Adrenal gland (tissue), 5 donors: ENCODE data around the gene LRRC73.

Experiments used
- POLR2A ChIP-seq, 2 donors: fragments of 450-650 bp; IDR thresholded peaks; one replicate each; pipeline ENCODE4 v1.6.1; 2017; ENCODE audit warnings: antibody characterized with exemption in 2 of 2, mild to moderate bottlenecking in 2 of 2, moderate library complexity in 1 of 2
- TF ChIP-seq, protein P1 (sequence below), 6 experiments: fragments of 450-650 bp in 4 of 6; fragments of 200-600 bp in 2 of 6; sonication (generic) in 1 of 6; IDR thresholded peaks; 1 replicate in 5 of 6; 2 replicates in 1 of 6; pipeline versions ENCODE4 v1.5.1 to v1.8.0; 2016 to 2021; ENCODE audit warnings: antibody characterized with exemption in 6 of 6, mild to moderate bottlenecking in 2 of 6, moderate library complexity in 1 of 6
- donor health status: DM: no; HTN: no; CAD: no.

DNA sequence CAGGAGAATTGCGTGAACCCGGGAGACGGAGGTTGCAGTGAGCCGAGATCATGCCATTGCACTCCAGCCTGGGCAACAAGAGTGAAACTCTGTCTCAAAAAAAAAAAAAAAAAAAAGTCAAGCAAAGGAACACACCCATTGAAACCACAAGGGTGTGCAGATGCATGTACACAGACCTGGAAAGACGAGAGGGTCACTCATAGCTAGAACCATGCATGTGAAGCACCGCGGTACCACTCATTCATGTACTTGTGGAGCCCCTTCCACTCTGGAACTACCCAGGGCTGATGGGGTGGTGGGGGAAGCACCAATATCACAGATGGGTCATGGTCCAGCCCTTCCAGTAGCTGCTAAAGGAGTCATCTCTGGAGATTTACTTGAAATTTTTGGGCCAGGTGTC lies 40.2 kb downstream of the LRRC73 start:
- TF ChIP-seq, protein P1, sequence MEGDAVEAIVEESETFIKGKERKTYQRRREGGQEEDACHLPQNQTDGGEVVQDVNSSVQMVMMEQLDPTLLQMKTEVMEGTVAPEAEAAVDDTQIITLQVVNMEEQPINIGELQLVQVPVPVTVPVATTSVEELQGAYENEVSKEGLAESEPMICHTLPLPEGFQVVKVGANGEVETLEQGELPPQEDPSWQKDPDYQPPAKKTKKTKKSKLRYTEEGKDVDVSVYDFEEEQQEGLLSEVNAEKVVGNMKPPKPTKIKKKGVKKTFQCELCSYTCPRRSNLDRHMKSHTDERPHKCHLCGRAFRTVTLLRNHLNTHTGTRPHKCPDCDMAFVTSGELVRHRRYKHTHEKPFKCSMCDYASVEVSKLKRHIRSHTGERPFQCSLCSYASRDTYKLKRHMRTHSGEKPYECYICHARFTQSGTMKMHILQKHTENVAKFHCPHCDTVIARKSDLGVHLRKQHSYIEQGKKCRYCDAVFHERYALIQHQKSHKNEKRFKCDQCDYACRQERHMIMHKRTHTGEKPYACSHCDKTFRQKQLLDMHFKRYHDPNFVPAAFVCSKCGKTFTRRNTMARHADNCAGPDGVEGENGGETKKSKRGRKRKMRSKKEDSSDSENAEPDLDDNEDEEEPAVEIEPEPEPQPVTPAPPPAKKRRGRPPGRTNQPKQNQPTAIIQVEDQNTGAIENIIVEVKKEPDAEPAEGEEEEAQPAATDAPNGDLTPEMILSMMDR (IDR thresholded peaks at IDR 0.05) = no peak
- TF ChIP-seq POLR2A (IDR thresholded peaks at IDR 0.05) = no peak
